ENCODE measurements around the gene KL. TPM values are rescaled to one million over a fixed set of nuclear protein-coding genes. Genes with fewer than 3 reads are reported as not detected.

Gene KL
- polyA plus RNA-seq, 1 of the 3 experiments (the other 2 are of a cell fraction), result 0.02 TPM

- no peak for TF ChIP-seq REST (IDR thresholded peaks at IDR 0.05; ENCODE audit: low read depth, low read length)
These were observed 57.1 kb downstream of the KL start (continued) for GRCh38 chr13:33073338-33073737.

GRCh38 chr13:33076001-33076992, 60.1 kb downstream of the KL start:
- H3K4me3 ChIP-seq (ENCODE audit: low read depth in 2 of 2, low read length in 1 of 2), result no peak overlapping the region
- DNase-seq, result no peak
- no peak overlapping the region for H3K4me2 ChIP-seq
- H3K9ac ChIP-seq, result no peak overlapping the region
- WGBS (ENCODE audit: low lambda C conversion rate), result 93% methylated on average over 8 of the region's 10 CpGs
- no peak overlapping the region for H2AFZ ChIP-seq (ENCODE audit: low read depth)
- no peak for TF ChIP-seq SMC3 (IDR thresholded peaks at IDR 0.05; ENCODE audit: low read depth, low read length)
- no peak for TF ChIP-seq JUND (IDR thresholded peaks at IDR 0.05)
- TF ChIP-seq TCF12 (IDR thresholded peaks at IDR 0.05), result no peak
- TF ChIP-seq MXI1 (IDR thresholded peaks at IDR 0.05; ENCODE audit: low read depth, low read length), result no peak
- no peak for TF ChIP-seq PBX3 (IDR thresholded peaks at IDR 0.05)
- H3K36me3 ChIP-seq (replicated peaks in 1 of 2; ENCODE audit: control insufficient read depth in 1 of 2, insufficient read depth in 2 of 2, low read length in 1 of 2), result no peaks in the 10 kb centered on the region
- H3K9me3 ChIP-seq, result no peaks in the 10 kb centered on the region
- H4K20me1 ChIP-seq (ENCODE audit: insufficient read depth), result no peaks in the 10 kb centered on the region
- no peaks in the 10 kb centered on the region for H3F3A ChIP-seq (replicated peaks; ENCODE audit: insufficient read depth)
- H3K79me2 ChIP-seq (ENCODE audit: insufficient read depth), result no peaks in the 10 kb centered on the region
- H3K4me1 ChIP-seq (ENCODE audit: control insufficient read depth in 1 of 2, insufficient read depth in 2 of 2, low read depth in 1 of 2, low read length in 1 of 2), result peaks cover 7 to 17% of the 10 kb centered on the region in 2 experiments; a peak in 3 of 4 replicates
- peak overlapping the region in 1 of 2 experiments; percentile 11; a peak in 1 of 4 replicates for H3K27ac ChIP-seq (ENCODE audit: low read depth in 2 of 2, low read length in 1 of 2)
- no peaks in the 10 kb centered on the region for H3K27me3 ChIP-seq (ENCODE audit: insufficient read depth)
- H3K9me2 ChIP-seq, result no peaks in the 10 kb centered on the region
- ChIA-PET CTCF (interaction anchor here (0.6 to 1.2 kb wide), 5 partner anchors 9 to 353 kb away, joined by 3 to 5 read pairs (median 3); no protein-coding TSS in a partner anchor), POLR2A (interaction anchor here (0.7 kb wide), 1 partner anchor 49 kb away, joined by 5 read pairs; no protein-coding TSS in a partner anchor)

- no peak overlapping the region for H3K27ac ChIP-seq (ENCODE audit: low read depth in 2 of 2, low read length in 1 of 2)
- ChIA-PET POLR2A (no interaction called here), CTCF (no interaction called here)
- no peaks in the 10 kb centered on the region for H3K27me3 ChIP-seq (ENCODE audit: insufficient read depth)
- H3K4me1 ChIP-seq (ENCODE audit: control insufficient read depth in 1 of 2, insufficient read depth in 2 of 2, low read depth in 1 of 2, low read length in 1 of 2), result peaks cover 13 to 15% of the 10 kb centered on the region in 2 experiments; a peak in 3 of 4 replicates
- no peaks in the 10 kb centered on the region for H4K20me1 ChIP-seq (ENCODE audit: insufficient read depth)
- H3K9me3 ChIP-seq, result no peaks in the 10 kb centered on the region
- H3K4me3 ChIP-seq (ENCODE audit: low read depth in 2 of 2, low read length in 1 of 2), result no peak overlapping the region
- H3K79me2 ChIP-seq (ENCODE audit: insufficient read depth), result no peaks in the 10 kb centered on the region
- H3K36me3 ChIP-seq (replicated peaks in 1 of 2; ENCODE audit: control insufficient read depth in 1 of 2, insufficient read depth in 2 of 2, low read length in 1 of 2), result no peaks in the 10 kb centered on the region
- DNase-seq, result no peak
- H3K4me2 ChIP-seq, result no peak overlapping the region
- H3K9ac ChIP-seq, result no peak overlapping the region
- no peaks in the 10 kb centered on the region for H3K9me2 ChIP-seq
- H3F3A ChIP-seq (replicated peaks; ENCODE audit: insufficient read depth), result no peaks in the 10 kb centered on the region
- TF ChIP-seq IRF3 (IDR thresholded peaks at IDR 0.05; ENCODE audit: low read depth, low read length), result no peak
- WGBS (ENCODE audit: low lambda C conversion rate), result 91% methylated on average over 3 of the region's 3 CpGs
- H2AFZ ChIP-seq (ENCODE audit: low read depth), result no peak overlapping the region
These were observed 62.0 kb downstream of the KL start for GRCh38 chr13:33078263-33078662.

Data from SK-N-SH (cell line).